Panc1 (cell line): ENCODE measurements around the gene CNTN5.

Experiments used
- CTCF ChIP-seq: fragments of 450-650 bp; IDR thresholded peaks from 2 replicates; pipeline ENCODE4 v1.5.1; 2017; ENCODE audit warnings: mild to moderate bottlenecking
- POLR2AphosphoS5 ChIP-seq: IDR thresholded peaks from 2 replicates; pipeline ENCODE4 v1.6.1; 2012; ENCODE audit warnings: mild to moderate bottlenecking, low read depth, low read length, moderate library complexity
- REST ChIP-seq, 2 experiments: IDR thresholded peaks; 2 replicates each; pipeline ENCODE4 v1.6.1; 2011 to 2012; ENCODE audit warnings: low read depth in 2 of 2, control low read depth in 1 of 2, low read length in 1 of 2, mild to moderate bottlenecking in 1 of 2, moderate library complexity in 1 of 2; ENCODE audit not compliant: insufficient read depth in 1 of 2
- SIN3A ChIP-seq: IDR thresholded peaks from 2 replicates; pipeline ENCODE4 v1.6.1; 2012; ENCODE audit warnings: low read depth, mild to moderate bottlenecking, low read length, moderate library complexity, borderline replicate concordance; ENCODE audit not compliant: insufficient read depth
- TCF7L2 ChIP-seq: IDR thresholded peaks from 2 replicates; pipeline ENCODE4 v1.6.1; 2011; ENCODE audit warnings: mild to moderate bottlenecking, low read depth, low read length, inconsistent platforms

- TF ChIP-seq CTCF: no peak
- no peak for TF ChIP-seq POLR2AphosphoS5
- no peak for TF ChIP-seq SIN3A
- TF ChIP-seq REST (IDR thresholded peaks at IDR 0.05; ENCODE audit: insufficient read depth in 1 of 2, low read depth in 2 of 2, low read length in 1 of 2): no peak
- TF ChIP-seq TCF7L2: no peak
Measured at GRCh38 chr11:99716302-99716701, 695.6 kb downstream of the CNTN5 start.
